Activated T-cell treated with anti-CD3 and anti-CD28 coated beads, Interleukin-2, amount 50 U/mL, for 48 hours (primary cell): ENCODE measurements around the gene CHPF.
A peak's percentile ranks its signal among the peaks of the same experiment; 100 is the strongest.

ENCODE experiments used
- DNase-seq, 2 experiments: peaks; one replicate each; pipeline ENCODE4 v3.0.0-alpha.2; 2020

CHPF gene

GRCh38 chr2:219495531-219496122 is 48.0 kb downstream of the CHPF start:
- peak; percentile 76 to 77 for DNase-seq

GRCh38 chr2:219494952-219495530 is 48.6 kb downstream of the CHPF start:
- DNase-seq = no peak

GRCh38 chr2:219493086-219493485 is 50.5 kb downstream of the CHPF start:
- DNase-seq = no peak

GRCh38 chr2:219492575-219492974 is 51.0 kb downstream of the CHPF start:
- DNase-seq = no peak

- DNase-seq = no peak
These were observed 52.2 kb downstream of the CHPF start for GRCh38 chr2:219491278-219491963.

GRCh38 chr2:219490600-219491130 is 52.9 kb downstream of the CHPF start:
- no peak for DNase-seq

- no peak for DNase-seq
These were observed 53.4 kb downstream of the CHPF start for GRCh38 chr2:219490186-219490585.

GRCh38 chr2:219489315-219489714 is 54.3 kb downstream of the CHPF start:
- no peak for DNase-seq
